ENCODE data around the gene ACBD4.

Gene ACBD4

DNA sequence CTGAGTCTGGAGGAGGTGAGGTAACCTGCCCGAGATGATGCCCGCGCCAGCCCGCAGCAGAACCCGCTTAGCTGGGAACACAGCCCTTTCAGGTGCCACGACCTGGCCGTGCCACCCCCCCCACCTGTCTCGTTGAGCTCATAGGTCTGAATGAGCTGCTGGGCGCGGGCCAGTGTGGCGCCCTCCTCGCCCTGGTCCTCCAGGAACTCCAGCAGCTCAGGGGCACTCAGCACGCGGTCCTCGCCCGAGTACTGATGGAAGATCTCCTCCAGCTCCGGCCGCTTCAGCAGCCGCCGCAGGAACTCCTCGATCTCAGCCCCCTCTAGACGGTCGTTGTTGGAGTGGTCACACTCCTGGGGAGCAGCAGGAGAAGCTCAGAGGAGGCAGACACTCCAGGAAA is 16.8 kb upstream of the ACBD4 start:
- TF ChIP-seq ZNF174 (tag by site-specific recombination; IDR thresholded peaks at IDR 0.05), result no peak
- no peak for TF ChIP-seq ZNF37A (tag by site-specific recombination; IDR thresholded peaks at IDR 0.05)
- TF ChIP-seq ZNF530 (tag by site-specific recombination; IDR thresholded peaks at IDR 0.05; ENCODE audit: low read depth), result no peak
- TF ChIP-seq ZNF624 (tag by site-specific recombination; IDR thresholded peaks at IDR 0.05), result no peak
- TF ChIP-seq ZNF175 (tag by site-specific recombination; IDR thresholded peaks at IDR 0.05), result no peak
- Histone ChIP-seq H3K27ac (ENCODE audit: extremely low read depth, low read depth, low read length) (no peak overlapping the region), H3K9me3 (ENCODE audit: control insufficient read depth, insufficient read depth, low read depth, low read length) (no peaks in the 10 kb centered on the region), H3K4me1 (ENCODE audit: control insufficient read depth, insufficient read depth, low read length) (no peaks in the 10 kb centered on the region), H3K36me3 (ENCODE audit: control insufficient read depth in 2 of 2, insufficient read depth in 1 of 2, low read length in 2 of 2) (peaks cover 0 to 40% of the 10 kb centered on the region in 2 experiments; a peak in 1 of 3 replicates), H3K4me3 (ENCODE audit: low read depth, low read length) (no peak overlapping the region)
- ChIA-PET POLR2A (no interaction called here), CTCF (interaction anchor here (0.6 to 5.9 kb wide), 6 partner anchors 9 to 1159 kb away, joined by 3 to 28 read pairs (median 4); partner anchors contain the start of gene ACBD4)

DNA sequence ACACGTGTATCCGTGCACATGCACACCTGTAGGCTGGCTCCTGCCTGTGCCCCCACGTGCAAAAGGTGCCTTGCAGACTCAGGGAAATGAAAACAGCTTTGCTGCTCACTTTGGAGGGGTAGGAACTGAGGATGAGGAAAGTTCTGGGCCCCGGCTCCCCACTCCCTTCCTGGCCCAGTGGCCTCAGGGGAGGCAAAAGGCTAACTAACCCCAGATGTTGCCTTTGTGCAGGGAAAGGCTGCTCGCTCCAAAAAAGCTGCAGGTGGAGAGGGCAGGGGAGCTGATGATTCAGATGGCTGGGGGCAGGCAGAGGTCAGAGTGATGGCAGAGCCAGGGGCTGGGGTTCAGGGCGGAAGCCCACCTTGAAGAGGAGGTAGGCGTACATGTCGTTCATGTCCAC is 15.5 kb upstream of the ACBD4 start:
- TF ChIP-seq SP3 (tag by site-specific recombination; IDR thresholded peaks at IDR 0.05) (no peak), ZNF416 (tag by site-specific recombination; IDR thresholded peaks at IDR 0.05) (no peak), ZNF510 (tag by site-specific recombination; IDR thresholded peaks at IDR 0.05; ENCODE audit: insufficient replicate concordance) (no peak), WT1 (tag by site-specific recombination; IDR thresholded peaks at IDR 0.05) (no peak), MZF1 (tag by site-specific recombination; IDR thresholded peaks at IDR 0.05; ENCODE audit: borderline replicate concordance) (no peak), ZNF571 (tag by site-specific recombination; IDR thresholded peaks at IDR 0.05) (no peak), ZNF776 (tag by site-specific recombination; IDR thresholded peaks at IDR 0.05; ENCODE audit: borderline replicate concordance) (no peak), ZNF404 (tag by site-specific recombination; IDR thresholded peaks at IDR 0.05) (no peak), ZNF560 (tag by site-specific recombination; IDR thresholded peaks at IDR 0.05; ENCODE audit: borderline replicate concordance) (no peak), ZNF132 (tag by site-specific recombination; IDR thresholded peaks at IDR 0.05; ENCODE audit: borderline replicate concordance) (no peak), ZNF23 (tag by site-specific recombination; IDR thresholded peaks at IDR 0.05; ENCODE audit: borderline replicate concordance) (no peak), ZBTB20 (tag by site-specific recombination; IDR thresholded peaks at IDR 0.05) (no peak), ZNF248 (tag by site-specific recombination; IDR thresholded peaks at IDR 0.05) (no peak), YY2 (tag by site-specific recombination; IDR thresholded peaks at IDR 0.05) (no peak), ZNF585B (tag by site-specific recombination; IDR thresholded peaks at IDR 0.05) (no peak), ZBTB1 (tag by site-specific recombination; IDR thresholded peaks at IDR 0.05) (no peak)
- TF ChIP-seq, protein P1, sequence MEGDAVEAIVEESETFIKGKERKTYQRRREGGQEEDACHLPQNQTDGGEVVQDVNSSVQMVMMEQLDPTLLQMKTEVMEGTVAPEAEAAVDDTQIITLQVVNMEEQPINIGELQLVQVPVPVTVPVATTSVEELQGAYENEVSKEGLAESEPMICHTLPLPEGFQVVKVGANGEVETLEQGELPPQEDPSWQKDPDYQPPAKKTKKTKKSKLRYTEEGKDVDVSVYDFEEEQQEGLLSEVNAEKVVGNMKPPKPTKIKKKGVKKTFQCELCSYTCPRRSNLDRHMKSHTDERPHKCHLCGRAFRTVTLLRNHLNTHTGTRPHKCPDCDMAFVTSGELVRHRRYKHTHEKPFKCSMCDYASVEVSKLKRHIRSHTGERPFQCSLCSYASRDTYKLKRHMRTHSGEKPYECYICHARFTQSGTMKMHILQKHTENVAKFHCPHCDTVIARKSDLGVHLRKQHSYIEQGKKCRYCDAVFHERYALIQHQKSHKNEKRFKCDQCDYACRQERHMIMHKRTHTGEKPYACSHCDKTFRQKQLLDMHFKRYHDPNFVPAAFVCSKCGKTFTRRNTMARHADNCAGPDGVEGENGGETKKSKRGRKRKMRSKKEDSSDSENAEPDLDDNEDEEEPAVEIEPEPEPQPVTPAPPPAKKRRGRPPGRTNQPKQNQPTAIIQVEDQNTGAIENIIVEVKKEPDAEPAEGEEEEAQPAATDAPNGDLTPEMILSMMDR (tag by site-specific recombination; IDR thresholded peaks at IDR 0.05), result no peak
- TF ChIP-seq, protein P2, sequence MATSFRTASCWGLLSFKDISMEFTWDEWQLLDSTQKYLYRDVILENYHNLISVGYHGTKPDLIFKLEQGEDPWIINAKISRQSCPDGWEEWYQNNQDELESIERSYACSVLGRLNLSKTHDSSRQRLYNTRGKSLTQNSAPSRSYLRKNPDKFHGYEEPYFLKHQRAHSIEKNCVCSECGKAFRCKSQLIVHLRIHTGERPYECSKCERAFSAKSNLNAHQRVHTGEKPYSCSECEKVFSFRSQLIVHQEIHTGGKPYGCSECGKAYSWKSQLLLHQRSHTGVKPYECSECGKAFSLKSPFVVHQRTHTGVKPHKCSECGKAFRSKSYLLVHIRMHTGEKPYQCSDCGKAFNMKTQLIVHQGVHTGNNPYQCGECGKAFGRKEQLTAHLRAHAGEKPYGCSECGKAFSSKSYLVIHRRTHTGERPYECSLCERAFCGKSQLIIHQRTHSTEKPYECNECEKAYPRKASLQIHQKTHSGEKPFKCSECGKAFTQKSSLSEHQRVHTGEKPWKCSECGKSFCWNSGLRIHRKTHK (tag by site-specific recombination; IDR thresholded peaks at IDR 0.05), result no peak
- TF ChIP-seq, protein P3, sequence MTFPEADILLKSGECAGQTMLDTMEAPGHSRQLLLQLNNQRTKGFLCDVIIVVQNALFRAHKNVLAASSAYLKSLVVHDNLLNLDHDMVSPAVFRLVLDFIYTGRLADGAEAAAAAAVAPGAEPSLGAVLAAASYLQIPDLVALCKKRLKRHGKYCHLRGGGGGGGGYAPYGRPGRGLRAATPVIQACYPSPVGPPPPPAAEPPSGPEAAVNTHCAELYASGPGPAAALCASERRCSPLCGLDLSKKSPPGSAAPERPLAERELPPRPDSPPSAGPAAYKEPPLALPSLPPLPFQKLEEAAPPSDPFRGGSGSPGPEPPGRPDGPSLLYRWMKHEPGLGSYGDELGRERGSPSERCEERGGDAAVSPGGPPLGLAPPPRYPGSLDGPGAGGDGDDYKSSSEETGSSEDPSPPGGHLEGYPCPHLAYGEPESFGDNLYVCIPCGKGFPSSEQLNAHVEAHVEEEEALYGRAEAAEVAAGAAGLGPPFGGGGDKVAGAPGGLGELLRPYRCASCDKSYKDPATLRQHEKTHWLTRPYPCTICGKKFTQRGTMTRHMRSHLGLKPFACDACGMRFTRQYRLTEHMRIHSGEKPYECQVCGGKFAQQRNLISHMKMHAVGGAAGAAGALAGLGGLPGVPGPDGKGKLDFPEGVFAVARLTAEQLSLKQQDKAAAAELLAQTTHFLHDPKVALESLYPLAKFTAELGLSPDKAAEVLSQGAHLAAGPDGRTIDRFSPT (tag by site-specific recombination; IDR thresholded peaks at IDR 0.05), result no peak
- Histone ChIP-seq H3K9me3 (ENCODE audit: control insufficient read depth, insufficient read depth, low read depth, low read length) (no peaks in the 10 kb centered on the region), H3K27ac (ENCODE audit: extremely low read depth, low read depth, low read length) (no peak overlapping the region), H3K4me3 (ENCODE audit: low read depth, low read length) (no peak overlapping the region), H3K4me1 (ENCODE audit: control insufficient read depth, insufficient read depth, low read length) (peaks cover 5% of the 10 kb centered on the region; the same call in 1 of the 2 replicates), H3K36me3 (ENCODE audit: control insufficient read depth in 2 of 2, insufficient read depth in 1 of 2, low read length in 2 of 2) (peaks cover 0 to 33% of the 10 kb centered on the region in 2 experiments; a peak in 1 of 3 replicates)
- ChIA-PET CTCF (interaction anchor here (1.1 to 5.9 kb wide), 3 partner anchors 11 to 21 kb away, joined by 3 to 28 read pairs (median 3); partner anchors contain the start of gene ACBD4), POLR2A (no interaction called here)

Data from HEK293 (cell line).